A549 treated with CORT108297 at 1 μM for 4 hours (cell line): Measurements from ENCODE around the gene GNA15. TPM values are rescaled to one million over a fixed set of nuclear protein-coding genes. Genes with fewer than 3 reads are reported as not detected.

Experiments
- total RNA-seq: library from RNA; stranded (reverse); fragments of 200-300 nt; extraction: Qiagen RNA extraction; gene quantifications from 5 replicates; pipeline ENCODE4 v1.2.3, GENCODE V29; 2022

Gene GNA15
- total RNA-seq: 0.06 to 0.08 TPM (median 0.07 TPM) in 5 replicates

GRCh38 chr19:3135961-3136683 is at the start of gene GNA15:
GNA15 (plus strand) TSS chr19:3136033; CDS start chr19:3136451, 418 bp downstream.

GRCh38 chr19:3178377-3178972 is 42.6 kb downstream of the GNA15 start, which contains the start of gene S1PR4:
S1PR4 (plus strand) TSS chr19:3178769; CDS start chr19:3178793, 24 bp downstream.

GRCh38 chr19:3185461-3186159 is 49.8 kb downstream of the GNA15 start, which contains the start of gene NCLN:
NCLN (plus strand) TSS chr19:3185930; CDS start chr19:3186031, 101 bp downstream.

Other genes with a start within 250 kb of the GNA15 start
- 1.7 to 2.7 TPM (median 2.0 TPM) in 5 replicates for gene ZNF57, start 235.1 kb upstream of the GNA15 start, total RNA-seq
- gene ZNF77, start 191.1 kb upstream of the GNA15 start, total RNA-seq: 1.4 to 2.1 TPM (median 1.7 TPM) in 5 replicates
- 3.4 to 6.1 TPM (median 5.6 TPM) in 5 replicates for gene TLE6, start 158.5 kb upstream of the GNA15 start, total RNA-seq
- 2.1 to 3.2 TPM (median 2.7 TPM) in 5 replicates for gene TLE2, start 106.8 kb upstream of the GNA15 start, total RNA-seq
- gene TLE5, start 73.5 kb upstream of the GNA15 start, total RNA-seq: 171 to 256 TPM (median 249 TPM) in 5 replicates
- gene GNA11, start 41.7 kb upstream of the GNA15 start, total RNA-seq: 31.1 to 36.3 TPM (median 33.4 TPM) in 5 replicates
- gene S1PR4, start 42.7 kb downstream of the GNA15 start, total RNA-seq: 0.12 to 0.18 TPM (median 0.15 TPM) in 4 of 5 replicates, not detected in the other
- gene NCLN, start 49.9 kb downstream of the GNA15 start, total RNA-seq: 66.0 to 93.1 TPM (median 88.6 TPM) in 5 replicates
- gene CELF5, start 88.6 kb downstream of the GNA15 start, total RNA-seq: 0.35 to 0.92 TPM (median 0.47 TPM) in 5 replicates
- 34.1 to 44.3 TPM (median 43.3 TPM) in 5 replicates for gene NFIC, start 230.6 kb downstream of the GNA15 start, total RNA-seq